ENCODE measurements around the gene MAPK7.
A peak's percentile ranks its signal among the peaks of the same experiment; 100 is the strongest.

MAPK7 gene

GRCh38 chr17:19363460-19364035 lies 14.8 kb upstream of the MAPK7 start:
- no peaks in the 10 kb centered on the region for H3K36me3 Mint-ChIP-seq (ENCODE audit: low read depth)
- DNase-seq (no peak), ATAC-seq (no peak)
- no peak overlapping the region for H3K4me3 Mint-ChIP-seq
- H3K9me3 Mint-ChIP-seq: no peaks in the 10 kb centered on the region
- H3K27ac Mint-ChIP-seq: no peak overlapping the region
- peaks cover 7% of the 10 kb centered on the region for H3K4me1 Mint-ChIP-seq
- peaks cover 7% of the 10 kb centered on the region for H3K27me3 Mint-ChIP-seq

GRCh38 chr17:19364699-19365498 lies 13.4 kb upstream of the MAPK7 start:
- Mint-ChIP-seq H3K9me3 (no peaks in the 10 kb centered on the region), H3K36me3 (ENCODE audit: low read depth) (no peaks in the 10 kb centered on the region), H3K4me3 (no peak overlapping the region)

DNA sequence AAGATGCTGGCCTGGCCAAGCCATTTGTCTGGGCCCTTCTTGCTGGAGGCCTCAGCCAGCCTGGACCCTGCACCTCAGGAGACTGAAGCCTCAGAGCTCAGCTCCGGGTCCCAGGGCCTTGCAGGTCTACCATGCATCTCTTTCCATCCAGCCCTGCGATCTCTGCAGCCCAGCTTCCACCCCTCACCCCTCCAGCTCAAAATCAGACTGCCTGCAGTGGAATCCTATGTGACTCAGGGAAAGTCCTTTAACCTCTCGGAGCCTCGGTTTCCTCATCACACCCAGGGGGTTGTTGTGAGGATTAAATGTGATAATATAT lies 12.8 kb upstream of the MAPK7 start:
- DNase-seq: no peak
- Mint-ChIP-seq H3K9me3 (no peaks in the 10 kb centered on the region), H3K27me3 (peaks cover 4% of the 10 kb centered on the region), H3K4me3 (no peak overlapping the region), H3K27ac (no peak overlapping the region), H3K36me3 (ENCODE audit: low read depth) (no peaks in the 10 kb centered on the region), H3K4me1 (peaks cover 23% of the 10 kb centered on the region)
- ATAC-seq: no peak

More at GRCh38 chr17:19364699-19365498, 13.4 kb upstream of the MAPK7 start:
- no peak for DNase-seq
- ATAC-seq: no peak
- Mint-ChIP-seq H3K4me1 (peaks cover 18% of the 10 kb centered on the region), H3K27ac (no peak overlapping the region), H3K27me3 (peaks cover 5% of the 10 kb centered on the region)

GRCh38 chr17:19365833-19366636 lies 12.3 kb upstream of the MAPK7 start:
- DNase-seq (no peak), ATAC-seq (no peak)
- H3K4me1 Mint-ChIP-seq: peaks cover 29% of the 10 kb centered on the region
- no peak overlapping the region for H3K27ac Mint-ChIP-seq
- no peak overlapping the region for H3K4me3 Mint-ChIP-seq
- no peaks in the 10 kb centered on the region for H3K9me3 Mint-ChIP-seq
- H3K27me3 Mint-ChIP-seq: peaks cover 1% of the 10 kb centered on the region
- H3K36me3 Mint-ChIP-seq (ENCODE audit: low read depth): no peaks in the 10 kb centered on the region

DNA sequence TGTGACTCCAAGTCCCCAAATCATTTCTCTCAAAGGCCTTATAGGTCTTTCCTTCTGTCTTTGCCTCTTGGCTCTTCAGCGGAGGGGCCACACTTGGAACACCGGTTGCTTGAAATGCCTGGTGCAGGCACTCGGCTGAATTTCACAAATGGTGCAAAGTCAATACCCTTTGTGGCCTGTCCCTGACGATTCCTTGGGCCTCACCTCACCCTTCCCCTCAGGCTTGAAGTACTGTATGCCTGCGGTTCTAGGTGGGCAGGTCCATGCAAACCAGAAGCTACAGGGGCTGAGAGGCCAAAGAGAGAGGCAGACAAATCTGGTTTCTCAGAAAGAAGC lies 11.7 kb upstream of the MAPK7 start:
- no peak overlapping the region for H3K27ac Mint-ChIP-seq
- H3K9me3 Mint-ChIP-seq: no peaks in the 10 kb centered on the region
- ATAC-seq (no peak), DNase-seq (no peak)
- no peaks in the 10 kb centered on the region for H3K36me3 Mint-ChIP-seq (ENCODE audit: low read depth)
- peaks cover 31% of the 10 kb centered on the region for H3K4me1 Mint-ChIP-seq
- no peak overlapping the region for H3K4me3 Mint-ChIP-seq
- H3K27me3 Mint-ChIP-seq: peaks cover 1% of the 10 kb centered on the region

GRCh38 chr17:19368229-19368628 lies 10.1 kb upstream of the MAPK7 start:
- ATAC-seq (no peak), DNase-seq (no peak)
- Mint-ChIP-seq H3K4me1 (peaks cover 33% of the 10 kb centered on the region), H3K36me3 (ENCODE audit: low read depth) (no peaks in the 10 kb centered on the region), H3K9me3 (no peaks in the 10 kb centered on the region), H3K27ac (no peak overlapping the region), H3K27me3 (peaks cover 1% of the 10 kb centered on the region), H3K4me3 (no peak overlapping the region)

GRCh38 chr17:19369107-19369778 lies 9.1 kb upstream of the MAPK7 start:
- Mint-ChIP-seq H3K9me3 (no peaks in the 10 kb centered on the region), H3K4me1 (peaks cover 33% of the 10 kb centered on the region), H3K36me3 (ENCODE audit: low read depth) (no peaks in the 10 kb centered on the region), H3K27me3 (no peaks in the 10 kb centered on the region), H3K4me3 (no peak overlapping the region), H3K27ac (peak overlapping the region; percentile 23)
- ATAC-seq: no peak
- DNase-seq: no peak

GRCh38 chr17:19369846-19370492 lies 8.3 kb upstream of the MAPK7 start:
- peak; percentile 45 for ATAC-seq
- H3K4me1 Mint-ChIP-seq: peaks cover 33% of the 10 kb centered on the region
- H3K4me3 Mint-ChIP-seq: peak overlapping the region; percentile 41
- DNase-seq: no peak
- peak overlapping the region; percentile 23 for H3K27ac Mint-ChIP-seq
- no peaks in the 10 kb centered on the region for H3K27me3 Mint-ChIP-seq
- H3K9me3 Mint-ChIP-seq: no peaks in the 10 kb centered on the region
- H3K36me3 Mint-ChIP-seq (ENCODE audit: low read depth): no peaks in the 10 kb centered on the region

DNA sequence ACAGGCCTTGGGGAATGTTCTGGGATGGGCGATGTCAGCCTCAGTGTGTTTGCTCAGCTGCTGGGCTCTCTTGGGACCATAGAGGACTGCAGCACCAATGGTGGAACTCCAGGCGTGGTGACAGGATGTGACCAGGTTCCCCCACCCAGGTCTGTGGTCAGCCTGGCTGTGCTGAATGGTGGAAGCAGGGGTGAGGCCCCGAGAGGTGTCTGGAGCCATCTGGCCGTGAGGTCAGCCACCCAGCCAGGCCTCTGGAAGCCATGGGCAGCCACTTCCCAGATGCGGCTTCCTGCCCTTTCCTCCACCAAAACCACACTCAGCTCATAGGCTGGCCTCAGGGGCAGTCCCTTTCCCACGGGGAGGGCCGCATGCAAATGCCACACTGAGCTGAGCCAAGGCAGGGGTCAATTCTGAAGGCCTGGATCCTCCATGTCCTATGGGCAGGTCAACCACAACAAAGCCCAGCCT lies 7.8 kb upstream of the MAPK7 start:
- H3K36me3 Mint-ChIP-seq (ENCODE audit: low read depth): no peaks in the 10 kb centered on the region
- DNase-seq (no peak), ATAC-seq (peak; percentile 25)
- no peaks in the 10 kb centered on the region for H3K27me3 Mint-ChIP-seq
- H3K9me3 Mint-ChIP-seq: no peaks in the 10 kb centered on the region
- peak overlapping the region; percentile 23 for H3K27ac Mint-ChIP-seq
- H3K4me1 Mint-ChIP-seq: peaks cover 33% of the 10 kb centered on the region
- no peak overlapping the region for H3K4me3 Mint-ChIP-seq

DNA sequence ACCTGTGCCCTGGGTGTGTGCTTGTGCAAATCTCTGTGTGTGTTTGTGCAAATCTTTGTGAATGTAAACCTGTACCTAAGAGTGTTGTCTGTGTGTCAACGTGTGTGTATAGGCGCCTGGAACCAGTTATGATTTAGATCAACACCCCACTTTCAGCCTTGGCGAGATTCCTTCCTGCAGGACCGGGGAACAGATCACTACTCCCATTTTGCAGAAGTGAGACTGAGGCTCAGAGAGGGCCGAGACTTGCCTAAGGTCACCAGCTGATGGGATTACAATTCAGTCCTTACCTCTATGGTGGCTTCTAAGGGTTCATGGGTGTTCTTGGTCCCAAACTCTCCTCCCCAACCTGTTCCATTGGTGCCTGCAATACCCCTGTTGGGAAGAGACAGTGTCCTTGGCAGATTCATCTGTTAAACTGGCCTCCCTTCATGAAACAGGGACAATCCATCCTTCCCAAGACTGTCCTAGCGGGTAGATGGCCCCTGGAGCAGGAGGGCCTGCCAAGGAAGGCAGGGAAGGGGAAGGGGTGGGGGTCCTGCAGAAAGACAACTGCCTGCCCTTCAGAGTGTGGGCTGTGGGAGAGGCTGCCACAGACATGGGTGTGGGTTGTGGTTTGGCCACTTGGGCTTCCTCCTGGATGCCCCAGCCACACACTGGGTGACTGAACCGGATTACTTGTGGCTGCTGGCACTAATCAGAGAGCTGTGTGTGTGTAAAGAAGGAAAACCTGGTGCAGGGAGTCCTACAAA lies 6.9 kb upstream of the MAPK7 start:
- Mint-ChIP-seq H3K4me1 (peaks cover 33% of the 10 kb centered on the region), H3K9me3 (no peaks in the 10 kb centered on the region), H3K36me3 (ENCODE audit: low read depth) (no peaks in the 10 kb centered on the region), H3K27me3 (no peaks in the 10 kb centered on the region), H3K4me3 (no peak overlapping the region), H3K27ac (no peak overlapping the region)
- ATAC-seq: no peak
- no peak for DNase-seq

DNA sequence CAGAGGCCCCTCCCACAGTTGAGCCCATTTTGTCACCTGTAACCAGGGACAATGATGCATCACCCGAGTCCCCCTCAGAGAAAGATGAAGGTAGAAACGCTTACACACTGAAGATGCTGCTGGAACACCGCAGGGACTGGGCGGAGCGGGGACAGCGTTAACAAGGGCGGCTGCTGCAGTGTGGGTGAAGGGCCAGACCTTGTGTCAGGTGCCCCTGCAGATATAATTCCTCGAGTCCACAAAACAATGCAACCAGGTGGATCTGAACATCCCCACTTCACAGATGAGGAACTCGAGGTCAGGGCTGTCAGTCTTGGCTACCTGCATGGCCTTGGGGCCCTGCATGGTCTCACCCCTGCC lies 6.3 kb upstream of the MAPK7 start:
- ATAC-seq: no peak
- DNase-seq: no peak
- Mint-ChIP-seq H3K27ac (no peak overlapping the region), H3K4me1 (peaks cover 36% of the 10 kb centered on the region), H3K36me3 (ENCODE audit: low read depth) (no peaks in the 10 kb centered on the region), H3K9me3 (no peaks in the 10 kb centered on the region), H3K27me3 (no peaks in the 10 kb centered on the region), H3K4me3 (no peak overlapping the region)

GRCh38 chr17:19372439-19372838 lies 5.9 kb upstream of the MAPK7 start:
- Mint-ChIP-seq H3K4me1 (peaks cover 41% of the 10 kb centered on the region), H3K36me3 (ENCODE audit: low read depth) (no peaks in the 10 kb centered on the region), H3K9me3 (no peaks in the 10 kb centered on the region), H3K27ac (no peak overlapping the region), H3K4me3 (no peak overlapping the region), H3K27me3 (no peaks in the 10 kb centered on the region)
- ATAC-seq: no peak
- no peak for DNase-seq

DNA sequence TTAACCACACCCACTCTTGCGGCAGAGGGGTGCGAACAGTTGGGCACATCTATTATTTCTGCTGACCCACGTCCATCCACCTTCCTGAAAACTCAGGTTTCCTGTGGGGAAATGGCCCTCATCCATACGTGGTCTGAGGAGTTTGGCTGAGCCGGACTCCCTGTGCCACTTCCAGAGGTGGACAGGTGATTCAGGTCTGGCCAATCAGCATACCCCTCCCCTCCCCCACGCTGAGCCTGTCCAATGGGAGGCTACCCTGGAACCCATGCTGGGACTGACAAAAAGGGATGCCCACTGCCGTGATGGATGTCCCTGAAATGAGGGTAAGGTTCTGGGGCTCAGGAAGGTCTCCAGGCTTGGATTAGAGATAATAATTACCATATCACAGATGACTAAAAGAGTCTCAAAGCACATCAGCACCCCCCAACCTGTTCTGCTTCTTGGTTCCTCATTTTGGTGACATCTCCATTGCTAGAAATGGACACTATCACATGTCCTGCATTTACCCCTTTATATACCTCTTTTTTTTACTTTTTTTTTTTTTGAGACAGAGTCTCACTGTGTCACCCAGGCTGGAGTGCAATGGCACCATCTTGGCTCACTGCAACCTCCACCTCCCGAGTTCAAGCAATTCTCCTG lies 5.3 kb upstream of the MAPK7 start:
- H3K27me3 Mint-ChIP-seq: no peaks in the 10 kb centered on the region
- H3K36me3 Mint-ChIP-seq (ENCODE audit: low read depth): no peaks in the 10 kb centered on the region
- H3K4me3 Mint-ChIP-seq: no peak overlapping the region
- H3K27ac Mint-ChIP-seq: no peak overlapping the region
- no peaks in the 10 kb centered on the region for H3K9me3 Mint-ChIP-seq
- no peak for DNase-seq
- no peak for ATAC-seq
- peaks cover 43% of the 10 kb centered on the region for H3K4me1 Mint-ChIP-seq

All from activated naive CD8-positive, alpha-beta T cell treated with anti-CD3 and anti-CD28 coated beads, Interleukin-2, amount 50 U/mL, for 24 hours (primary cell).